Loucy (cell line): ENCODE measurements around the gene ZMYND8.

Experiments
- CTCF ChIP-seq: fragments of 200-600 bp; sonication (generic); conservative IDR thresholded peaks from 2 replicates; pipeline ENCODE4 v1.5.1; 2014; ENCODE audit warnings: mild to moderate bottlenecking, antibody characterized with exemption, low read length
- EZH2phosphoT487 ChIP-seq: fragments of 200-600 bp; IDR thresholded peaks from 2 replicates; pipeline ENCODE4 v1.6.1; 2018; ENCODE audit warnings: antibody characterized with exemption, mild to moderate bottlenecking, moderate library complexity, borderline replicate concordance

- no peak for TF ChIP-seq CTCF
- TF ChIP-seq EZH2phosphoT487: no peak
Observed at GRCh38 chr20:47241345-47241781, 115.1 kb downstream of the ZMYND8 start.
